HG03039 (cell line): ENCODE data around the gene GSC2.

ENCODE experiments used
- ATAC-seq: cut with Tn5 transposase; IDR thresholded peaks from one replicate; pipeline ENCODE4 v1.9.1; 2021; ENCODE audit warnings: mild to moderate bottlenecking, moderate library complexity; ENCODE audit not compliant: unreplicated experiment

Gene GSC2

GRCh38 chr22:19136915-19137314 is 13.2 kb downstream of the GSC2 start:
- no peak for ATAC-seq

DNA sequence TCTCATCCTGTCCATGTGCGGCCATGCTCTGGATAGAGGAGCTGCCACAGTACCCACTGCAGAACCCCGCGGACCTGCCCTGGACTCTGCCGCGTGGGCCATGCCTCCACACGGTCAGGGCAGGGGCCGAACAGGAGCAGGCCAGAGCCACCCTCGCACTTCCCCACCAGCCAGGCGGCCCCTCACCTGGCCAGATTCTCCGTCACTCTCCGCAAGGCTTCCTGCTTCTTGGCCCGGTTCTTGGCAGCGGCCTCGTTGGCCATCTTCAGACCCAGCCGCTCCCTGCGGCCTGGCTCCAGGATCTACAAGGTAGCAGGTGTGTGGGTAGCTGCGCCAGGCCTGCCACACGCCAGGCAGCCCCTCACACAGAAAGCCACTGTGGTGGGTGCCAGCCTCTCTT is 15.2 kb downstream of the GSC2 start:
- no peak for ATAC-seq

- no peak for ATAC-seq
Measured at GRCh38 chr22:19134176-19134831, 15.8 kb downstream of the GSC2 start.

GRCh38 chr22:19133561-19133960 is 16.5 kb downstream of the GSC2 start:
- ATAC-seq = no peak

- ATAC-seq = no peak
Measured at GRCh38 chr22:19132693-19133400, 17.2 kb downstream of the GSC2 start.

GRCh38 chr22:19132153-19132552 is 17.9 kb downstream of the GSC2 start:
- ATAC-seq = no peak

GRCh38 chr22:19131685-19132015 is 18.4 kb downstream of the GSC2 start:
- no peak for ATAC-seq

GRCh38 chr22:19130959-19131684 is 19.0 kb downstream of the GSC2 start, which contains the start of gene TSSK2:
Gene TSSK2 (plus strand): TSS chr22:19131308. CDS start chr22:19131400, 92 bp downstream.
- no peak for ATAC-seq

- no peak for ATAC-seq
Measured at GRCh38 chr22:19129871-19130270, 20.2 kb downstream of the GSC2 start.

DNA sequence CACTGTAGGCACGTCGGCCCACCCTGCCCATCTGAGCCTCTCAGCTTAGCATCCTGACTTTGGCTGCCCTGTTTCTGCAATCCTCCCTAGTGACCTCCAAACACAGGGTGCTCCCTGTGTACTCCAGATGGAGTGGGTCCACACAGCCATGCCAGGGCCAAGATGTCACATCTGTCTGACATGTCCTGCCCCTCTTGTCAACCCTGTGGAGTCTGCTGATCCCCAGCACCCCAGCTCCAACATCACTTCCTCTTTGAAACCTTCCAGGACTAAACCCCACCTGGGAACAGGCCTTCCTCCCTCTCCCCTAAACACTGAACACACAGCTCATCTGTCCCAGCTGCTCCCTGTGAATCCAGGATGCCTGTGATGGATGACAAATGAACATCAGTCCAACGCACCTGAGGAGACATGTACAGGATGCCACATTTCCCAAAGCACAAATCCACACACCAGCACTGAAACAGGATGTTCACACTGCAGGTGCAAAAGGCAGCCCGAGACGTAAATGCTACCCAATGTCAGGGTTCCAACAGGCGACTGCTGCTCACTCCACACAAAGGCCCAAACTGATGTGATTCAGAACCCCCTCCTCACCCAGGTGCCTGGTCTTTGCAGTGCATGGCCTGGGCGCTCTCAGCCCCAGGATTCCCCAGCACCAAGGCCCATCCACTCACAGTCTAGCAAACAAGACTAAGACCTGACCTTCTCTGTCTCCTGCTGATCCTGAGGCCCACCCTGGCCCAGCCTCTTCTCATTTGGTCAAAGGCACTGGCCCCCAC is 21.0 kb downstream of the GSC2 start:
- no peak for ATAC-seq

GRCh38 chr22:19128009-19128401 is 22.1 kb downstream of the GSC2 start:
- ATAC-seq = no peak

GRCh38 chr22:19127329-19128008 is 22.6 kb downstream of the GSC2 start:
- ATAC-seq = no peak

DNA sequence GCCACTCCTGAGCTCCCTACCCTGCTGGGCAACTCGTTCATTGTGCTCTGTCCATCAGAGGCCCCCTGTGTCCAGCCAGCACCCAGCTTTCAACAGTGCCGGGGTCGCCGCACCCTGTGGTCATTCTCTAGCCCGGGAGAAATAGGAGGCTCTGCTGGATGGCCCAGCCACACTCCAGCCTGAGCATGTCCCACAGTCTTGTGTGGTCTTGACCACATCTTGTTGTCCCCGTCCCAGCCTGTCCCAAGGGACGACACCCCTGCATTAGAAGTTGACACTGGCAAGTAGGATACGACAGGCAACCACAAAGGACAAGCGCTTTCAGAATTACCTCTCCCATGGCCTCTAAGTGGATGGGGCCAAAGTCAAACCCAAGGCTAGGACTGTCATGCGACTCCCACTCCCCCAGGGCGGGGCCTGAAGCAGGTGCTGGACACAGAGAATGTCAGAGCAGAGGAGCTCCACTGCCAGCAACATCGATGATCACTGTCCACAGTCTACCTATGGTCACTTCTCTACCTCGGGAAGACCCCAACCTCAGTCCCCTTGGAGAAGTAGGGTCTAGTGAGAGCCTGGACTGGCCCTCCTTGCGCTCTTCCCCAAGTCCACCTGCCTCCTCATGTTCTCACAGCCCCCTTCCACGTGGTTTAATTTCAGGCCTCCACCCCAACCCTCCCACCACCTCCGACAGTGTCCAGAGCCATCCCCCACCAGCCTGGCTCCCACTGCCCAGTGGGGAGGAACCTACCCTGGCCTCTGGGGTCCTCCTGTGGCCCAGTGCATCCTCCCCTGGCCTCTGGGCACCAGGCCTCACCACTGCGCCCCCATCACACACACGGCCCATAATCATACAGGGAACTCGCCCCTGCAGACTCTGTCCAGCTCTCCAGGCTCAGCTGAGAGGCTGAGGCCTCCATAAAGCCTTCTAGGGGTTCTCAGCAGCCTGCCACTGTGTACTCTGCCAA is 23.5 kb downstream of the GSC2 start:
- ATAC-seq = no peak

DNA sequence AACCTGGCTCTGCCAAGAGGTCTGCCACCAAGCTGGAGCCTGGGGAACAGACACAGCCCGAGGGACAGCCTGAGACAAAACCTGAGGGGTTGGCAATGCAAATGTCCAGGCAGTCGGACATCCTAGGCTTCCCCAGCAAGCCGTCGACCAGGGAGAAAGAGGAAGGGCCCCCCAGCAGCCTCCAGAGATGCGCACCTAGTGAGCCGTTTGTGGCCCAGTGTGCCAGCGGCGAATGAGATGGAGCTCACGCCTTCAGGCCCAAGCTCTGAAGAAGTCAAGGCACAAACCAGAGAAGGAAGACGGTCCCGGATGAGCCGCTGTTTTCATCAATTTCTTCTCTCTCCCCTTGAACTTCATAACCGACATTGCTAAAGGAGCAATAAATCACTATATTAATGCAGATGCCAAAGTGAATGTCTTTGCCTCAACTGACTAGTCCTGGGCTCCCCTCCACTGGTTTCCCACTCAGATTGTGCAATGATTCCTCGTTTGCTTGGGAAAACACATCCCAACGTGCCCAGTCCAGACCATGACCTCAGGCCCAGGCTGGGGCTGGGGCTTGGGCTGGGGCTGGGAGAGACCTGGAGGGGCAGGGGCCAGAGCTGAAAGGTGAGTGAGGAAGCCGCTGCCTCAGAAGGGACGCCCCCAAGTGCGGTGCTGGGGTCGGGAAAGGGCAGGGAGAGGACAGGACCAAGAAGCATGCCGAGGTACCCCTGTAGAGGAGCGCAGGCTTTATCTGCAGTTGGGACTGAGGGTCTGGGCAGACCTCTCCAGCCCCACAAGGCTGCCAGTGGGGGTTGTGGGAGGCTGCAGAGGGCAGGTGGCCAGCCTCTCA is 24.4 kb downstream of the GSC2 start:
- ATAC-seq = no peak

DNA sequence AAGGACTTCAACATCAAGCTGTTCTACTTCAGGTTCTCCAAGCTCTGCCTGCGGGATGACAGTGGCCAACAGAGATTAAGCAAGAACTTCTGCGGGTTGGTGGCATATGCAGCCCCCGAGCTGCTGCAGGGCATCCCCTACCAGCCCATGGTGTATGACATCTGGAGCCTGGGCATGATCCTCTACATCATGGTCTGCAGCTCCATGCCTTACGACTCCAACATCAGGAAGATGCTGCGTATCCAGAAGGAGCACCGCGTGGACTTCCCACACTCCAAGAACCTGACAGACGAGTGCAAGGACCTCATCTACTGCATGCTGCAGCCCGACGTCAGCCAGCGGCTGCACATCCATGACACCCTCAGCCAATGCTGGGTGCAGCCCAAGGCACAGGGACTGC is 25.1 kb downstream of the GSC2 start:
- ATAC-seq = no peak

DNA sequence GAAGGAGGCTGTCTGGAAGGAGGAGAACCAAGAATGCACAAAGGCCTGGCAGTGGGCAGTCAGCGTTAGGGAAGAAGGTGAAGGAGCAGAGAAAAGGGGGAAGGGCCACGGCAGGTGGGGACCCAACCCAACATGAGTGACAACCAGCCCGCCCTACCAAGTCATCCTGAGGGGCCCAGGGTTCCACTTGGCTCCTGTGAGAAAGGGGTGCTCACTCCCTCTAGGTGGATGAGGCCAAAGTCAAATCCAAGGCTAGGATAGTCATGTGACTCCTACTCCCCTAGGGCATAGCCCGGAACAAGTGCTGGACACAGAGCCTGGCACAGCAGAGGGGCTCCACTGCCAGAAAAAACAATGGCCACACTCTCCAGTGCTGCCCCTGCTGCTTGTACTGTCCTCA is 25.7 kb downstream of the GSC2 start:
- ATAC-seq = no peak

DNA sequence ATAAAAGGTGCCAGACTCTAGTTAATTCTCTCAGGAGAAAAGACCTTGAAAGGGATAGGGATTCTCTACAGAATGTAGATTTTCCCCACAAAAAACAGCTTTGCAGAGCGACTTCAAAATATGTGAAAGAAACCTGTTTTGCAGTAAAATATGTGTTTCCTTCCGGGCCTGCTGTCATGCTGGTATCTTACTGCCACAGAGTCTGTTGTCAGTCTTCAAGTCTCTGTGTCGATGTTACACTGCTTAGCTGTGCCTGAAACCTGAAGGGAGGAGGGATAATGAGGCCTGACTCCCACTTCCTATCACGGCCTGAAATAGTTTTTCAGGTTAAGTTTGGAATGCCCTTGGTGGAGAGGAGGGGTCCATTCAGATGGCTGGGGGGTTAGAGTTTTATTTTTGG is 26.2 kb downstream of the GSC2 start:
- ATAC-seq = no peak

DNA sequence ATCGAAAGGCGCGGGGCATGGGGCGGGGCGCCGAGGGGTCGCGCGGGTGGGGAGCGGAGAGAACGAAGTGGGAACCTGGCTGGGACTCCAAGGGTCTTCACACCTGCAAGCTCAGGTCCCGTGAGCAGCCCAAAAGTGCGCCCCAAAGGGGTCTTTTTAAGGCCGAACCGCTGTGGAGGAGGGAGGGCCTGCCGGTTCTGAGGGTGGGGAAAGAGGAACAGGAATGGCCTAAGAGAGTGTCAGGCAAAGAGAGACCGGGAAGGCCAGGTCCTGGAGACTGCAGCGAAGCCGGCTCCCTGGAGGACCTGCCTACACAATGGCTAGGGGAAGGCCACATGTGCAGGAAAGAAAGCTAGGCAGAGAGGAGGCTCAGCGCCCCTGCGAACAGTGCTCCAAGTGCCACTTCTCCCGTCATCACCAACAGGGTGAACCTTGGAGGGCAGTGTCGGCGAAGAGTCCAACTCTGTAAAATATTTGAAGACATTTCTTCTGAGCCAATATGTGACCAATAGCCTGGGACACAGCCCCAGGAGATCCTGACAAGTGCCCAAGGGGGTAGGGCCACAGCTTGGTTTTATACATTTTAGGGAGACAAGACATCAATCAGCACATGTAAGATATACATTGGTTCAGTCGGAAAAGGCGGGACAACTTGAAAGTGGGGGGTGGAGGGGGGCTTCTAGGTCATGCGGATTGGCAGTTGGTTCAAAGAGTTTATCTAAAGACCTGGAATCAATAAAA is 27.2 kb downstream of the GSC2 start:
- ATAC-seq = no peak
